DMS153 treated with DMSO at 0.1 percent for 48 hours (cell line): Measurements from ENCODE around the gene TCAF1.
"Not testable (repeated sequence)": the region's sequence is repeated elsewhere in the genome, so short reads cannot be mapped to it uniquely, and the experiment has no call there.

Experiments used
- DNase-seq: peaks from one replicate; lab custom pipeline; 2025; ENCODE audit not compliant: unreplicated experiment; lab: John Stamatoyannopoulos, UW

The TCAF1 gene

DNA sequence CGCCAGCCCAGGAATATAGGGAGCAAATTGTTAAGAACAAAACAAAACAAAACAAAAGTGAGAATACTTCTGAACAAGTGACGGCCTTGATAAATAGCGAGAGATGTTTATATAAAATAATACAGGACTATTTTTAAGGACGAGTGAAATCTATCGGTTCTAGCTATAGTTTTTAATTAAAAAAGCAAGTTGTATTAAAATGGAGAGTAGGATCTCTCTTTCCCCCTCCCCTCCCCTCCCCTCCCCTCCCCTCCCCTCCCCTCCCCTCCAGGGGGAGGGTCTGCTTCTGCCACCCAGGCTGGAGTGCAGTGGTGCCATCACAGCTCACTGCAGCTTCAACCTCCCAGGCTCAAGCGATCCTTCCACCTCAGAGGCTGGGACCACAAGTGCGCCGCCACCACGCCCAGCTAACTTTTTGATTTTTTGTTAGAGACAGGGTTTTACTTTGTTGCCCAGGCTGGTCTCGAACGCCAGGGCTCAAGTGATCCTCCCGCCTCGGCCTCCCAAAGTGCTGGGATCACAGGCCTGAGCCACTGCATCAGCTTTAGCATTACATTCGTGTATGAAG lies 440 bp upstream of the TCAF1 start:
- no peak for DNase-seq

DNA sequence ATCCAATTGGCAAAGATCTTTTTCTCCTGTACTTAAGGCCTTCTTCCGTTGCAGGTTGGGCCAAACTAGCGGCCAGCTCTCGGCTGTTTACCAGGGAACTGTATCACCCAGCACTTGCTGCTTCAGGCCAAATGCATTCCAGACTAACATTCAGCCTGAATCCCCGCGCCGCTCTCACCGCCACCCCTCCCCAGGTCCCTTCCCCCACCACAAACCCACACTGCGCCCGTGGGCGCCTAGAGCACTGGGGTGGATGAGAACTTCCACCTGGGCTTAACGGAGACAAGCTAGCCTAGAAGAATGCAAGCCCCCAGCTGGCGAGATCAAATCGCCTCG lies 676 bp downstream of the TCAF1 start:
- DNase-seq, result peak; percentile 19

DNA sequence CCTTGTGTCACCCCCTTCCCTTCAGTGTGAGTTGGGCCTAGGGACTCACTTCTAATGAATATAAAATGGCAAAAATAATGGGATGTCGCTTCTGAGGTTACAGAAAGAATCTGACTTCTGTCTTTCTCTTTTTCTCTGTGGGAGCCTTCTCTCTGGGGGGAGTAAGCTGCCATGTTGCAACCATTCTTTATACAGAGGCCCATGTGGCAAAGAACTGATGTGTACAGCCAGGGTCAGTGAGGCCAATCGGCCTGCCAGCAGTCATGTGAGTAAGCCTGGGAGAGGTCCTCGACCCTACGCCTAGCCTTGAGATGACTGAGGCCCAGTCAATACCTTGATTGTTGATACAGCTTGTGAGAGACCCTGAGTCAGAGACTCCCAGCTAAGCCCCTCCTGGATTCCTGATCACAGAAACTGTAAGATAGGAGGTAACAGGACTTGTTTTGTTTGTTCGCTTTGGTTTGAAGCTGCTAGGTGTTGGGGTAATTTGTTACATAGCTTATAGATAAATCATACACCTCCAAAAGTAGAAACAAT lies 1.7 kb downstream of the TCAF1 start:
- no peak for DNase-seq

DNA sequence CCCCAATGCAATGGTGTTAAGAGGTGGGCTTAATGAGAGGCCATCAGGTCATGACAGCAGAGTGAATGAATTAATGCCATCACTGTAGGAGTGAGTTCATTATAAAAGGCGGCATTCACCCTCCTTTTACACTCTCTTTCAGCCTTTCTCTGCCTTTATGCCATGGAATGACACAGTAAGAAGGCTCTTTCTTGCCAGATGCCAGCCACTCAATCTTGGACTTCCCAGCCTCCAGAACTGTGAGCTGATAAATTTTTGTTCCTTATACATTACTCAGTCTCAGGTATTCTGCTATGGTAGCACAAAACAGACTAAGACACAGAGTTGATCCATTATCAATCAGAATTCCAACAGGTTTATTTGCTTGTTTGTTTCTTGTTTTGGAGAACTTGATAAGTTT lies 3.2 kb downstream of the TCAF1 start:
- DNase-seq, result no peak

DNA sequence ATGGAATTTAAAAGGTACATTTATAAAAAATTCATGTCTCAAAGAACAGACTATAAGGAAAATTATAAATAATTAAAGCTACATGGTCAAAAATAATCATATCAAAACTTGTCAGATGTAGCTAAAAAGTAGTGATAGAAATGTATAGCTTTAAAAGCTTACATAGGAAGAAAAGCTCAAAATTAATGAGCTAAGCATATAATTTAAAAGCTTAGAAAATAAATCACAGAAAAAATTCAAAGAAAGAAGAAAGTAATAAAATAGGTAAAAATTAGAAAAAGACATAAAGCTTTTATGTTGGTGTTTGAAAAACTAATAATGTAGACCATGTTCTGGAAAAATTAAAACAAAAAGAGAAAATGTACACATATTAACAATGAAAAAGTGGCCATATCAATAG lies 5.3 kb downstream of the TCAF1 start:
- DNase-seq, result no peak

DNA sequence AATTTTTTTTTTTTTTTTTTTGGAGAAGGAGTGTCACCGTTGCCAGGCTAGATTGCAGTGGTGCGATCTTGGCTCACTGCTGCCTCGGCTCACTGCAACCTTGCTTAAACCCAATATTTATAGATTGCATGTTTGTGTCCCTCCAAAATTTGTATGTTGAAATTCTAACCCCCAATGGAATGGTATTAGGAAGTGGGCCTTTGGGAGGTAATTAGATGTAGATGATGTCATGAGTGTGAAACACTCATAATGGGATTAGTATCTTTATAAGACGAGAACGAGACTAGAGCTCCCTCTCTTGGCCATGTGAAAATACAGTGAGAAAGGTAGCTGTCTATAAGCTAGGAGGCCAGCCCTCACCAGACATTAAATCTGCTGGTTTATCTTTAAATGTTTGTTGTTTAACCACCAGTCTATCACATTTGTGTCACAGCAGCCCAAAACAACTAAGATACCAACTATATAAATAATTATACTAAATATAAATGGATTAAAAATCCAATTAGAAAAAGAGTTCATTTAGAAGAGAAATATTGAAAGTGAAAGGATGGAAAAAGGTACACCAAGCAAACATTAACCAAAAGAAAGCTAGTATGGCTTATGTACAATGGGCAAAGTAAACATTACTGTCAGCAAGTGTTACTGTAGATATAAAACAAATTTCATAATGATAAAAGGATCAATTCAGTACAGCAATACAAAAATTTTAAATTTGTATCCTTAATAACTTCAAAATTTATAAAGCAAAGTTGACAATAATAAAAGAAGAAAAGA lies 9.3 kb downstream of the TCAF1 start:
- peak; percentile 26 for DNase-seq

DNA sequence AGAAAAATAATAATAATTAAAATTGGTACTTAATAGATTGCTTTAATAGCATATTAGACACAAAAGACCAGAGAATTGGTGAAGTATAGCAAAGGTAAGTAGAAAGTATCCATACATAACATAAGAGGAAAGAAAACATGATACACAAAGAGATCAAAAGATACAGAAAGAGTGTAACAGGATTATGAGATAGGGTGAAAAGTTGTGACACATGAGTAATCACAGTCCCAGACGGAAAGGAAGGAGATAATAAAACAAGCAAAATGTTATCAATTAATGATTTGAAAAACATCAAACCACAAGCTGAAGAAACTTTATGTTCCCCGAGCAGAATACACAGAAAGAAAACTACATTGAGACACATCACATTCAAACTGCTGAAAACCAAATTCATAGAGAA lies 10.5 kb downstream of the TCAF1 start:
- DNase-seq, result no peak

DNA sequence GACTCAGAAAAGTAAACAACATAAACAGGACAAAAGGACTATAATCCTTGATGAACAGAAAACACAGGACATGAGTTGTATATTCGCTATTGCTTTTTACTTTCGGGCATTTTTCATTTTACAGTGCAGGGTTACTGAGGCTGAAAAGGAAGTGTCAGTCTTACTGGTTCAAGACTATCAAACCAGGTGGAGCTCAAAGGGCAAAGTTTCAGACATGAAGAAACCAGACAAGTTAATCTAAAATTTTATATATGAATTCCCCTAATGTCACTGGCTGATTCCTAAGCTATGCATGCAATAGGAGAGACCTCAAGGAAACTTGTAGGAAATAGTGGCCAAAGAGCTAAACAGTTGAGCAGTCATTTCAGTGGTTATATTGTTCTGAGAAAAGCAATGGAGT lies 11.4 kb downstream of the TCAF1 start:
- no peak for DNase-seq

DNA sequence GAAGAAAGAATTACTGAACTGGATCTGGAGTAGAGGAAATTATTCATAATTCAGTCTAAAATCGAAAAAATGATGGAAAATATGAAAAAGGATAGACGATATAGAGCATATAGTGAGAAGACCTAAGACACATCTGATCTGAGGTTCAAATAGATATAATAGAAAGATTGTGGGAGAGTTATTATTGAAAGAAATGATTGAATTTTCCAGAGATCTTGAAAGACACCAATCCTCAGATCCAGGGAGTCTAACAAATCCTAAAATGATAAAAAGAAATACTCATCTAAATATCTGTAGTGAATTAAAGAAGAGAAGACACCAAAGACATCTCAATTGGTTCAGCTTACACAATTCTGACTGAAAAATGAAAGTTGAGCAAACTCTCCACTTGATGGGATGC lies 12.9 kb downstream of the TCAF1 start:
- DNase-seq, result no peak

DNA sequence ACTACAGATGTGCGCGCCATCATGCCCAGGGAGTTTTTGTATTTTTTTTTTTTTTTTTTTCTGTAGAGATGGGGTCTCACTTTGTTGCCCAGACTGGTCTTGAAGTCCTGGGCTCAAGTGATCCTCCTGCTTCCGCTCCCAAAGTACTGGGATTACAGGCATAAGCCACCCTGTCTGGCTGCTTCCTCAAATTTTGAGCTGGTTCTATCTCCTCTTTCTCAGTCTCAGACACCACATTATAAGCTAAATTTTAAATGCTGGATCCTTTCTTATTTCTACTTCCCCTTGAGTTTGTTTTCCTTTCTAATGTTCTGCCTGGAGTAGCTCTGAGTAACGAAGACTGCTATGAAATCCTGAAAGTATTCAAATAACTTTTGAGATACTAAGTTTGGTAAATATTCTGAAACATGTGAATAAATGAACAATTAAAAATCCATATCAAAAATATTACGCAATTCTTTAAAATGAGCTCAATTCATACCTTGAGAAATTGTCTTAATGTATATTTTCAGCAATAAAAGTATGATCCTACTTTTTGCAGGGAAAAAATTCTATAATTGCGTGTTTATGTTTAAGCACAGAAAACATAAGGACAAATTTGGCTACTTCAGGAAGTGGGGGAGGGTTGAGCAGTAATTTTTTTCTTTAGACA lies 15.0 kb downstream of the TCAF1 start:
- DNase-seq, result no peak

DNA sequence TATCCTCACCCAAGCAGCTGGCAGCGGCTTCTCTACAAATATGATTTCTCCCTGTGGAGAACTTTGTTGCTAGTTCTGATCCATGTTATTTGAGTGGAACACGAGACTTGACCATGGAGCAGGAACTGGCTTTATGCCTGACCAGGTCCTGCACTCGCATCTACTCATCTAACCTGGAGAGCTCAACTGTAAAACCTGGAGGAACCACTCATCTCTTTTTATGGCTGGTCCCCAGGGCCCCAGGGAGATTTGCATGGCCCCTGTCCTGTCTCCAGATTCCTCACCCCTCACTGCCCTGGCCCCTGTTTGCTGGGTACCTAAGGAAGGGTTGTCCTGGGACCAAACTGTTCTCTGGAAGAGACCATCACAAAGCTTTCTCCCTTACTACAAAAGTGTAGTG lies 16.0 kb downstream of the TCAF1 start:
- no peak for DNase-seq

DNA sequence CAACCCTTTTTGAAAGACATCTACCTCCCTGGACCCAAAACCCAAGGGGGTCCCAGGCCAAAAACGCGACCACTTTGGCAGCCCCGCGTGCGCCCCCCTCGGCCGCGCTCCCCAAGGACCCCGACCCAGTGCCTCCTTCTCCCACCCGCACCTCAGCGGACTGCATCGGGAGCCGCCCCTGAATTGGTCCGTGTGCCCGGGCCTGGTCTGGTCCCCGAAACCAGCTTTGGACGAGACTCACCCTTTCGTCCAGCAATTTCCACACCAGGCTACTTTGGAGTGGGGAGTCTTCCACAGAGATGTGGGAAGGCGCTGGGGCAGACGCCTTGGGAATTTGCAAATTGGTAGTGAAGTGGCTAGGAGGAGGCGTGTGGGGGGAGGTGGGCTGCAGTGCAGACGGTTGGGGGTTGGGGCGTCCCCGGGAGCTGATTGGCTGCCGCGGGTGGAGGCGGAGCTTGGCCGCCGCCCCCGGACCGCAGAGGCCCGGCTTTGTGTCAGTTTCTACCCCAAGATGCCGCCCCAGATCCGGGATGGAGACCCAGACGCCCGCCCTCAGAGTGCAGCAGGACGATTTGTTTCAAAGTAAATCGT lies 16.9 kb downstream of the TCAF1 start:
- no peak for DNase-seq

DNA sequence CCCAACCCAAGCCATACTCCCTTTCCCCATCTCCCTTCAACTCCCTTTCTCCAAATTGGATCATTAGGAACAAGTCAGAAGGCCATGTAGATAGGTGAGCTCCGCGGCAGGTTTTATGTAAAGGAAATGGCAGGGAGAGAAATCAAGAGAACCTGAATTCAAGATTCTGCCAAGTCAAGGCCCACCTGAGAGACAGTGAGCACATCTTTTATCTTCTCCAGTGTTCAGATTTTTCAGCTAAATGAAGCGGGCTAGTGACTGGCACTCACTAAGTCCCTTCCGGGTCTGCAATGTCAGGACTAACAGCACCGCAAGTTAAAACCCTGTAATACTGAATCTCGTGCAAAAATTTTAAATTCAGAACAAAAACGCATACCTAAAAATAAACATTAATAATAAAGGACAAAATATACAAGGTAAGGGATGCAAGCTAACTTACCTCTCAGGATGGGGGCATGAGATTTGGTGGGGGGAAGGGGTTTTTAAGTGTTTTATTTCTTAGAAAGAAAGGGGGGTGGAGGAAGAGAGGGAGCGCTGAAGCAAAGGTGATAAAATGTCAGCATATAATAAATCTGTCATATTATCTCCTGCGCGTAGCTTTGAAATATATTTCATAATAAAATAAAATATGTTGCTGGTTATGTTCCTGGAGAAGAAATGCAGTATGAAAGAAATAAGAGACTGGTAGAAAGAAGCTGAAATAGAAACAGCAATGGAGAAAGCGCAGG lies 17.6 kb downstream of the TCAF1 start:
- DNase-seq, result no peak

DNA sequence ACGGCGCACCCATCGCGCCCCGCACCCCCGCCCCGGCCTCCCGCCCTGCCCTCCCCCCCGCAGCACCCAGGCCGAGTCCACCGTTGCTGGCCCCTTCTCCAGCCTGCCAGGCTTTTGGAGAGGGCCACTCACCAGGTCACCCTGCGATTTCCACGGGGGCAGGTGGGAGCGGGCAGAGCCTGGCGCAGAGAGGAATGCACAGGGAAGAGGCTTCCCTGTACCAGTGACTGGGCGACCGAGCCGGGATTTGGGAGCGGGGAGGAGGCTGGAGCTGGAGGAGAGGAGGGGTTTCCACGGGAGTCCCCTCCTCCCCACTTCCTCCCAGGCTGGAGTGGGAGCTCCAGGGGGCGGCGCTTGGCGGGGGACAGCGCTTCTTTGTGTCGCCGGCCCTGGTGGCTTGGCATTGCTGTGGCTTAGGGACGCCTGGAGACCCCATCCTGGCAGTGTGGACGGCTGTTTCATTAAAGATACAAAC lies 19.3 kb downstream of the TCAF1 start:
- peak; percentile 50 for DNase-seq

DNA sequence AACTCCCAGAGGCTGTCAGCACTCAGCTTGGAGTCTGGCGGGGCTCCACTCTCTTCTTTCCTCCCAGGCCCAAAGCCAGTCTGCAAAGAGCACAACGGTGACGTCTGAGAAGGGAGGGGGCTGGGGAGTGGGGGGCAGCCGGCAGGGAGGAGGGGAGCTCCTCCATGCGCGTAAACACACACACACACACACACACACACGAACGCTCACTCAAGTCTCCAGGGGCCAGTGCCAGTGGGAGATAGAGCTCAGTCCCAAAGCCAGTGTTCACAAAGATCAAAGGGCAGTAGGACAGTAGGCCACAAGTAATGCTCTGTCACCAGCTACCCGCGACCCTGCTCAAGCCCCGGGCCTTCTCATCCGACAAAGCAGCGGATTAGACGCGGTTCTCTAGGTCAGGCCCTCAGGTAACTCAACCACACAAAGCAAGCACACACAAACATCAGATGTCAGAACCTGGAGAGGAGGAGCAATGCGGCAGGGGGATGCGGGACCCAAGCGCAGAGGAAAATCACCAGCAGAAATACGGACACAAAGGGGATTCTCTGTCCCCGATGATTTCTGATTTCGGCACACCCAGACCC lies 19.9 kb downstream of the TCAF1 start:
- no peak for DNase-seq

DNA sequence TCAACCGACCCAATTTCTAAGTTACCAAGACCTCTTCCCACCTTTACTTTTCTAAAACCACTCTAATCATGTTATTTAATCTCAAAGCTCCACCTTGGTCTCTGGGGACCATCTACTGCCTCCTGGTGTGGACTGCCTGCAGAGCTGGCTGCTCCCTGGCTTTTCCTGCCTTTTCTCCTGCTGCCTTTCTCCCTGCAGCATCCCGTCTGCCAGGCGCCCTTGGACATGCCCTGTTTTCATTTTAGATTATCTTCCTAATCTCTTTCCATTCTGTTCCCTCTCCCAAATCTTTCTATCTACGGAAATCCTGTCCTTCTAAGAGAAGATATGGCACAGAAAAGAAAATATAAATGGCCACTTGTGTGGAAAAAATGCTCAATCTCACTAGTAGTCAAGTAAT lies 23.1 kb downstream of the TCAF1 start:
- DNase-seq, result no peak

DNA sequence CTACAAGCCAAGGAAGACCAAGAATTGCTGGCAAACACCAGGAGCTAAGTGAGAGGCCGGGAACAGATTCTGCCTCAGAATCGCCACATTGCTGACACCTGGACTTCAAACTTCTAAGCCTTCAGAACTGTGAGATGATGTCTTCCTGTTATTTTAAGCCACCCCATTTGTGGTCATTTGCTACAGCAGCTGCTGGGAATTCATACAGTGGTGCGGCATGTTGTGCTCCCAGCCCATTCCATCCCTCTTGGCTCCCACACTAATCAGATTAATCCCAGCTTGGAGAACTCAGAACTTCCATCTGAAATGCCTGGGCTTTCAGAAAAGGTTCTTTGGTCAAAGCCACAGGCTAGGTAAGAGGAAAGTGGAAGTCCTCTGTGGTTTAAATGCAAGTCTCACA lies 24.9 kb downstream of the TCAF1 start:
- no peak for DNase-seq

DNA sequence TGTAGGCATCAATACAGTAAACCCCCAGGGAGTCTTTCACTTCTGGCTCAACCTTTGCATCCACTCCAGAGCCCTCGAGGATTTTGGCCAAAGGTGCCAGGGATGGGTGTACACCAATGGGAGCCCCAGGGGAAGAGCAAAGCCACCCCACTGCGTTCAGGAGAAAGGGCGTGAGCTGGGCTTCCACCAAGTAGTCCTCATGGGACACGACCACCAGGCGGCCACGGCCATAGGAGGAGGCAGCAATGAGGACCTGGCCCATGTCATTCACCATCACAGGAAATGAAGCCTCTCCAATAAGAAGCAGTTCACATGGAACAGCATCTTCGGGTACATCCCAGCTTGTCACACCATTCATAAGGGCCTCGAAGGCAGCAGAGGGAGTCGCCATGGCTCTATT lies 25.8 kb downstream of the TCAF1 start:
- DNase-seq, result no peak

DNA sequence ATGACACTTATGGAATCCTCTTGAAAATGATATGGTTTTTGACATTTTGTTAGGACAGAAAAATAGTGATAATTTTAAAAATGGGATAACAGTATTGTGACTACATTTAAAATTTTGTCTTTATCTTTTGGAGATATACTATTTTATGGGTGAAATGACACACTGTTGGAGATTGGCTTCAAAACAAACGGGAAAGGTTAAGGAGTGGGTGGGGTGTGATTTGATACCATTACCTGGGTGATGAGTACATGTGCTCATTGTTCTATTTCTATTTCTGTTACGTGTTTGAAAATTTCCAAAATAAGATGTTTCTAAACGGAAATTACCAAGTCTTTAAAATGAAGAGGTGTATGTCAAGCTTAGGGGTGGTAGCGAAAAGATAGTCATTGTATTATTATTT lies 28.7 kb downstream of the TCAF1 start:
- not testable (repeated sequence) for DNase-seq

DNA sequence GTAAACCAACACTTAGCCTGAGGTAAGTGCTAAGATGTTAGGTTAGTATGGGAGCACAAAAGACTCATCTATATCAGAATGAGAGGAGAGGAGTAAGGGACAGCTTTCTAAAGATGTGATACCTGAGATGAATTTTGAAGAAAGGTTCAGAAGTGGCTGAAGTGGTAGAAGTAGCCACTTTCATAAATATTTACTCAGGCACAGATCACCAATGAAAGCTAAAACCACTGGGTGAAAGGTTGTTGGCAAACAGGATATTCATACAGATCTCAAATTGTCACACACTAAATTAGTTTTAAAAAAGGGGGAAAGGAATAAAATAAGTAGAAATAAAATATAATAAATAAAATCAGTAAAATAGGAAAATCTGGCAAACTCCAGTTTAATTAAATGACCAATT lies 30.4 kb downstream of the TCAF1 start:
- not testable (repeated sequence) for DNase-seq

DNA sequence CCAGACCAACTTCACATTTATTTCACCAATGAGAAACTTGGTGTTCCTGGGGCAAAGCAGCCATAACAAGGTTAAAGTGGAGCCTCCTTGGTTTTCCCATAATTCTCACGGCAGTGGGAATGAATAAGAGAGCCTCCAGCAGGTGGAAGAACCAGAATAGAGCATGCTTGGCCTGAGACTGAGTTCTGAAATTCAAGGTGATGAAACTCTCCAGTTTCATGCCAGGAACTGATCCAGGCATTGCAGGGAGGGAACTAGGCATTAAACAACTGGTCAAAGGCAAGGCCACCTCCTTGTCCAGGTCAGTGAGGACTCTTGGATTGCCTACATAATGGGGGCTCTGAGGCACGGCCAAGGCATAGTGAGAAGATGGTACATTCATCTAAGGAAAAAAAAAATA lies 44.0 kb downstream of the TCAF1 start:
- not testable (repeated sequence) for DNase-seq
